Endothelial cell of umbilical vein (primary cell): ENCODE measurements around the gene TNP1. TPM values are rescaled to one million over a fixed set of nuclear protein-coding genes. Genes with fewer than 3 reads are reported as not detected.

Experiments used
- BruUV-seq: library from RNA; stranded (reverse); fragments of 400-500 nt; replicated peaks from 2 replicates; lab custom pipeline; 2021; lab: Mats Ljungman, UMichigan
- CTCF ChIA-PET: fragments of 300-600, 350-600 bp; sonication (Branson Sonifier 250); formaldehyde crosslinking; loops from one replicate; lab custom pipeline; 2021; ENCODE audit warnings: antibody characterized with exemption, inconsistent platforms; lab: Charles Lee
- POLR2A ChIA-PET: fragments of 300-600, 350-600 bp; sonication (Branson Sonifier 250); formaldehyde crosslinking; loops from one replicate; lab custom pipeline; 2021; ENCODE audit warnings: antibody characterized with exemption, inconsistent platforms; lab: Charles Lee
- DNase-seq: peaks from one replicate; pipeline ENCODE4 v3.0.0-alpha.2; 2011; ENCODE audit warnings: low read depth, low spot score
- FAIRE-seq: peaks from 2 replicates; lab custom pipeline; 2011; peaks lifted over from hg19 to GRCh38; lab: Jason Lieb, UNC
- H2AFZ ChIP-seq: 2 replicates; pipeline ENCODE4 v1.6.0; 2012; ENCODE audit warnings: low read depth, low read length, control low read depth, inconsistent platforms
- H3K27ac ChIP-seq: 2 replicates; pipeline ENCODE4 v1.5.1; 2011; ENCODE audit warnings: low read depth, mild to moderate bottlenecking, control low read depth, low read length, moderate library complexity; ENCODE audit not compliant: insufficient read depth
- H3K27me3 ChIP-seq, 2 experiments: 2 replicates each; pipeline versions ENCODE4 v1.6.0 to v1.6.1; 2011; ENCODE audit warnings: low read length in 2 of 2, mixed read lengths in 1 of 2; ENCODE audit not compliant: control insufficient read depth in 2 of 2, insufficient read depth in 2 of 2
- H3K36me3 ChIP-seq, 2 experiments: 2 replicates in 1 of 2; 3 replicates in 1 of 2; pipeline ENCODE4 v1.5.1; 2011; ENCODE audit warnings: low read length in 2 of 2, mild to moderate bottlenecking in 1 of 2, moderate library complexity in 1 of 2; ENCODE audit not compliant: control insufficient read depth in 2 of 2, insufficient read depth in 2 of 2; ENCODE audit errors: extremely low read depth in 1 of 2
- H3K4me1 ChIP-seq: 3 replicates; pipeline ENCODE4 v1.5.1; 2011; ENCODE audit warnings: mild to moderate bottlenecking, low read length; ENCODE audit not compliant: control insufficient read depth, insufficient read depth; ENCODE audit errors: extremely low read depth
- H3K4me2 ChIP-seq: 2 replicates; pipeline ENCODE4 v1.6.1; 2011; ENCODE audit warnings: low read length, control low read depth, mixed read lengths; ENCODE audit not compliant: insufficient read depth
- H3K4me3 ChIP-seq, 3 experiments: fragments of 200-600 bp in 1 of 3; sonication (generic), shearing (Covaris generic) in 1 of 3; replicated peaks in 1 of 3; 2 replicates each; pipeline ENCODE4 v1.5.1; 2011 to 2016; ENCODE audit warnings: control low read depth in 3 of 3, low read length in 3 of 3, mild to moderate bottlenecking in 2 of 3, inconsistent platforms in 1 of 3, low read depth in 1 of 3, moderate library complexity in 1 of 3; ENCODE audit not compliant: insufficient read depth in 1 of 3
- H3K79me2 ChIP-seq: 2 replicates; pipeline ENCODE4 v1.6.0; 2012; ENCODE audit warnings: low read length, inconsistent platforms; ENCODE audit not compliant: control insufficient read depth, insufficient read depth
- H3K9ac ChIP-seq: replicated peaks from 2 replicates; pipeline ENCODE3; 2011; ENCODE audit warnings: low read length, control low read depth; ENCODE audit not compliant: insufficient read depth; ENCODE audit errors: extremely low read depth
- H3K9me1 ChIP-seq: replicated peaks from 3 replicates; pipeline ENCODE4 v1.6.0; 2011; ENCODE audit warnings: mild to moderate bottlenecking, low read length; ENCODE audit not compliant: control insufficient read depth, insufficient read depth; ENCODE audit errors: extremely low read depth
- H3K9me3 ChIP-seq: replicated peaks from 2 replicates; pipeline ENCODE4 v1.5.1; 2012; ENCODE audit warnings: low read length, inconsistent platforms; ENCODE audit not compliant: control insufficient read depth, insufficient read depth
- H4K20me1 ChIP-seq: replicated peaks from 2 replicates; pipeline ENCODE3; 2011; ENCODE audit warnings: mild to moderate bottlenecking, low read length; ENCODE audit not compliant: control insufficient read depth, insufficient read depth; ENCODE audit errors: extremely low read depth
- EZH2 ChIP-seq: IDR thresholded peaks from 2 replicates; pipeline ENCODE4 v1.6.1; 2012; ENCODE audit warnings: borderline replicate concordance, low read depth, mild to moderate bottlenecking, moderate library complexity, low read length, inconsistent platforms; ENCODE audit not compliant: severe bottlenecking
- FOS ChIP-seq: IDR thresholded peaks from 2 replicates; pipeline ENCODE4 v1.6.1; 2011; ENCODE audit warnings: mild to moderate bottlenecking, low read length, moderate library complexity, borderline replicate concordance; ENCODE audit not compliant: insufficient read depth
- GATA2 ChIP-seq: IDR thresholded peaks from 2 replicates; pipeline ENCODE4 v1.7.0; 2011; ENCODE audit warnings: low read depth, mild to moderate bottlenecking, moderate library complexity, mixed read lengths, low read length; ENCODE audit not compliant: insufficient read length, insufficient read depth
- JUN ChIP-seq: IDR thresholded peaks from 2 replicates; pipeline ENCODE4 v1.6.1; 2011; ENCODE audit warnings: borderline replicate concordance, low read depth; ENCODE audit not compliant: insufficient read length, insufficient read depth
- MYC ChIP-seq: IDR thresholded peaks from one replicate; pipeline ENCODE4 v1.6.1; 2011; ENCODE audit warnings: mild to moderate bottlenecking, low read depth, low read length
- POLR2A ChIP-seq: IDR thresholded peaks from 2 replicates; pipeline ENCODE4 v1.6.1; 2012; ENCODE audit warnings: low read depth, mild to moderate bottlenecking, control low read depth, low read length
- POLR2AphosphoS5 ChIP-seq: IDR thresholded peaks from 2 replicates; pipeline ENCODE4 v1.6.1; 2012; ENCODE audit warnings: low read depth, mild to moderate bottlenecking, control low read depth, low read length, moderate library complexity; ENCODE audit not compliant: insufficient read depth
- dilution Hi-C: fragments of 300-500 bp; cut with MboI; formaldehyde crosslinking; loops from one replicate; pipeline ENCODE4 v1.15.0; 2019; ENCODE audit warnings: low sequenced_read_pairs; ENCODE audit not compliant: extremely low pct_ligation_motif_present
- intact Hi-C: fragments of 100-400 bp; cut with micrococcal nuclease; formaldehyde crosslinking; loops from one replicate; pipeline ENCODE4 v1.10.0; 2022
- polyA plus RNA-seq, 4 experiments: library from polyadenylated mRNA; depleted of rRNA in 3 of 4; stranded (reverse) in 3 of 4; unstranded in 1 of 4; fragments of >200 nt; gene quantifications; 2 replicates each; pipeline versions ENCODE4 v1.2.1 to v1.2.3, GENCODE V29; 2011 to 2012; ENCODE audit warnings: missing spikeins in 1 of 4
- total RNA-seq: library from RNA; stranded (reverse); gene quantifications from 2 replicates; pipeline ENCODE4 v1.2.3, GENCODE V29; 2021
- TF ChIP-seq, protein P1 (sequence below), 2 donors: IDR thresholded peaks; 1 replicate in 1 of 2; 2 replicates in 1 of 2; pipeline ENCODE4 v1.5.1; 2011; ENCODE audit warnings: low read length in 2 of 2, mild to moderate bottlenecking in 2 of 2, moderate library complexity in 2 of 2, control low read depth in 1 of 2, inconsistent platforms in 1 of 2, low read depth in 1 of 2; ENCODE audit not compliant: insufficient read depth in 1 of 2; ENCODE audit errors: extremely low read depth in 1 of 2
- TF ChIP-seq, protein P2 (sequence below): IDR thresholded peaks from 2 replicates; pipeline ENCODE4 v1.6.1; 2011; ENCODE audit not compliant: insufficient read depth, insufficient read length

The TNP1 gene
- total and polyA plus RNA-seq, 2 donors (not counting 3 experiments of a cell fraction or from before 2014, with no cell fraction given), result not detected

DNA sequence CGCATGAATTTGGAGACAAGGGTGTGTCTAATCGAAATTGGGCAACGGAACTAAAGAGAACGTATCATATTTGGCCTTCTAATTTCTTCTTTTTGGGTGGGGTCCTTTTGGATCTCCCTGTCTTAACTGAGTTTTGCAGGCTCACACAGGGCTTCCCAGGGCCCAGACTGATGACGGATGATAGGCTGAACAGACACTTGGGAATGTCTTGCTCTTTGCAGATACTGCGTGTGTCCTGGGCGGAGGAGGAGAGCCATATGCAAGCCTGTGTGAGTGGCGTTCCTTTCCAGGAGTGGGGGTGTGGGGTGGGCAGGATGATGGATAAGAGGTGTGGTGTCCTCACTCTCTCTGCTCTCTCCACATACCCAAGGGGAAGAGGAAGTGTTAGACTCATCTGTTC is 40.1 kb downstream of the TNP1 start:
- no TSS peak for BruUV-seq
- Histone ChIP-seq H4K20me1 (no peaks in the 10 kb centered on the region), H3K4me3 (no peak overlapping the region), H3K9me3 (no peaks in the 10 kb centered on the region), H3K27me3 (no peaks in the 10 kb centered on the region), H3K36me3 (no peaks in the 10 kb centered on the region), H3K4me2 (no peak overlapping the region), H3K9ac (no peak overlapping the region), H3K27ac (no peak overlapping the region), H2AFZ (no peak overlapping the region), H3K9me1 (no peaks in the 10 kb centered on the region), H3K4me1 (no peaks in the 10 kb centered on the region), H3K79me2 (no peaks in the 10 kb centered on the region)
- POLR2A ChIA-PET, result no interaction called here
- DNase-seq, result no peak
- FAIRE-seq, result no peak
- CTCF ChIA-PET, result no interaction called here
- intact Hi-C loops, result no loop called here
- dilution Hi-C loops, result no loop called here
- TF ChIP-seq, protein P1, sequence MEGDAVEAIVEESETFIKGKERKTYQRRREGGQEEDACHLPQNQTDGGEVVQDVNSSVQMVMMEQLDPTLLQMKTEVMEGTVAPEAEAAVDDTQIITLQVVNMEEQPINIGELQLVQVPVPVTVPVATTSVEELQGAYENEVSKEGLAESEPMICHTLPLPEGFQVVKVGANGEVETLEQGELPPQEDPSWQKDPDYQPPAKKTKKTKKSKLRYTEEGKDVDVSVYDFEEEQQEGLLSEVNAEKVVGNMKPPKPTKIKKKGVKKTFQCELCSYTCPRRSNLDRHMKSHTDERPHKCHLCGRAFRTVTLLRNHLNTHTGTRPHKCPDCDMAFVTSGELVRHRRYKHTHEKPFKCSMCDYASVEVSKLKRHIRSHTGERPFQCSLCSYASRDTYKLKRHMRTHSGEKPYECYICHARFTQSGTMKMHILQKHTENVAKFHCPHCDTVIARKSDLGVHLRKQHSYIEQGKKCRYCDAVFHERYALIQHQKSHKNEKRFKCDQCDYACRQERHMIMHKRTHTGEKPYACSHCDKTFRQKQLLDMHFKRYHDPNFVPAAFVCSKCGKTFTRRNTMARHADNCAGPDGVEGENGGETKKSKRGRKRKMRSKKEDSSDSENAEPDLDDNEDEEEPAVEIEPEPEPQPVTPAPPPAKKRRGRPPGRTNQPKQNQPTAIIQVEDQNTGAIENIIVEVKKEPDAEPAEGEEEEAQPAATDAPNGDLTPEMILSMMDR (IDR thresholded peaks at IDR 0.05; ENCODE audit: extremely low read depth in 1 of 2, insufficient read depth in 1 of 2, low read depth in 1 of 2, low read length in 2 of 2), result no peak
- TF ChIP-seq POLR2A (no peak), EZH2 (no peak), POLR2AphosphoS5 (no peak), GATA2 (no peak), FOS (no peak), JUN (no peak), MYC (no peak)
- TF ChIP-seq, protein P2, sequence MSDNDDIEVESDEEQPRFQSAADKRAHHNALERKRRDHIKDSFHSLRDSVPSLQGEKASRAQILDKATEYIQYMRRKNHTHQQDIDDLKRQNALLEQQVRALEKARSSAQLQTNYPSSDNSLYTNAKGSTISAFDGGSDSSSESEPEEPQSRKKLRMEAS, result no peak
